HCT116 (cell line): ENCODE data around the gene HNRNPL. TPM values are rescaled to one million over a fixed set of nuclear protein-coding genes. Genes with fewer than 3 reads are reported as not detected.

Source experiments
- ATAC-seq: fragments of 200-7000 bp; cut with Tn5 transposase; 2 replicates; pipeline ENCODE4 v1.9.1; 2020; ENCODE audit warnings: mild to moderate bottlenecking, moderate library complexity
- BruUV-seq: library from RNA; stranded (reverse); fragments of 400-500 nt; replicated peaks from 2 replicates; lab custom pipeline; 2021; lab: Mats Ljungman, UMichigan
- CTCF ChIA-PET: fragments of 300-600 bp; sonication (Branson Sonifier 250); formaldehyde crosslinking; loops from one replicate; lab custom pipeline; 2021; ENCODE audit warnings: antibody characterized with exemption; lab: Charles Lee
- POLR2A ChIA-PET: fragments of 300-600, 350-600 bp; sonication (Branson Sonifier 250); formaldehyde crosslinking; loops from one replicate; lab custom pipeline; 2021; ENCODE audit warnings: antibody characterized with exemption; lab: Charles Lee
- RAD21 ChIA-PET, 2 experiments: fragments of 300-600 bp; sonication (Branson Sonifier 250); formaldehyde crosslinking; loops; one replicate each; lab custom pipeline; 2023; ENCODE audit warnings: low total read pairs in 2 of 2; ENCODE audit not compliant: uncharacterized antibody in 2 of 2, unreplicated experiment in 2 of 2, low non-redundant PET in 1 of 2; lab: Charles Lee
- DNase-seq: peaks from one replicate; pipeline ENCODE4 v3.0.0-alpha.2; 2010; ENCODE audit warnings: low read depth, low spot score
- H2AFZ ChIP-seq: fragments of 200-600 bp; shearing (Covaris generic), sonication (generic); 2 replicates; pipeline ENCODE4 v1.6.1; 2017; ENCODE audit warnings: low read depth, mixed run types, mixed read lengths, antibody characterized with exemption, low read length; ENCODE audit not compliant: poor library complexity, severe bottlenecking
- H3K27ac ChIP-seq: 2 replicates; pipeline ENCODE4 v1.5.1; 2012; ENCODE audit warnings: low read depth, low read length
- H3K27me3 ChIP-seq: fragments of 200-600 bp; sonication (generic); 2 replicates; pipeline ENCODE4 v1.6.1; 2016; ENCODE audit warnings: mixed run types, low read length, mixed read lengths; ENCODE audit not compliant: insufficient read depth
- H3K36me3 ChIP-seq, 2 experiments: fragments of 200-500 bp in 1 of 2; fragments of 200-600 bp in 1 of 2; sonication (Bioruptor generic) in 1 of 2; sonication (generic) in 1 of 2; 2 replicates each; pipeline versions ENCODE4 v1.5.1 to v1.6.1; 2014 to 2016; ENCODE audit warnings: low read length in 2 of 2, inconsistent platforms in 1 of 2, mixed read lengths in 1 of 2, mixed run types in 1 of 2; ENCODE audit not compliant: insufficient read depth in 2 of 2, control insufficient read depth in 1 of 2
- H3K4me1 ChIP-seq, 2 experiments: fragments of 200-600 bp in 1 of 2; sonication (generic) in 1 of 2; 2 replicates each; pipeline versions ENCODE4 v1.5.1 to v1.6.1; 2012 to 2017; ENCODE audit warnings: low read length in 2 of 2, inconsistent platforms in 1 of 2, mild to moderate bottlenecking in 1 of 2, mixed read lengths in 1 of 2, mixed run types in 1 of 2, moderate library complexity in 1 of 2; ENCODE audit not compliant: insufficient read depth in 2 of 2, control insufficient read depth in 1 of 2
- H3K4me2 ChIP-seq: fragments of 200-600 bp; sonication (generic); 2 replicates; pipeline ENCODE4 v1.6.1; 2017; ENCODE audit warnings: mixed run types, low read length, mixed read lengths
- H3K4me3 ChIP-seq, 2 experiments: fragments of 200-600 bp in 1 of 2; sonication (generic) in 1 of 2; replicated peaks in 1 of 2; 2 replicates each; pipeline ENCODE4 v1.5.1; 2011 to 2016; ENCODE audit warnings: low read length in 2 of 2, control low read depth in 1 of 2, low read depth in 1 of 2, mild to moderate bottlenecking in 1 of 2, mixed read lengths in 1 of 2, mixed run types in 1 of 2
- H3K79me2 ChIP-seq: fragments of 200-600 bp; sonication (generic); 2 replicates; pipeline ENCODE4 v1.6.1; 2017; ENCODE audit warnings: mild to moderate bottlenecking, mixed run types, low read length, moderate library complexity, mixed read lengths; ENCODE audit not compliant: insufficient read depth
- H3K9ac ChIP-seq: fragments of 200-600 bp; sonication (generic); 2 replicates; pipeline ENCODE4 v1.6.1; 2016; ENCODE audit warnings: low read length, mixed read lengths
- H3K9me2 ChIP-seq: fragments of 200-600 bp; sonication (generic), shearing (Covaris generic); 2 replicates; pipeline ENCODE4 v1.6.1; 2017; ENCODE audit warnings: mixed run types, mild to moderate bottlenecking, moderate library complexity; ENCODE audit not compliant: insufficient read depth
- H3K9me3 ChIP-seq, 2 experiments: fragments of 200-500 bp in 1 of 2; fragments of 200-600 bp in 1 of 2; sonication (Bioruptor generic) in 1 of 2; sonication (generic) in 1 of 2; 2 replicates each; pipeline ENCODE4 v1.6.1; 2014 to 2017; ENCODE audit warnings: low read length in 2 of 2, mixed read lengths in 2 of 2, inconsistent platforms in 1 of 2, low read depth in 1 of 2, mild to moderate bottlenecking in 1 of 2, mixed run types in 1 of 2, moderate library complexity in 1 of 2; ENCODE audit not compliant: control insufficient read depth in 1 of 2, insufficient read depth in 1 of 2
- H4K20me1 ChIP-seq: fragments of 200-600 bp; sonication (generic), shearing (Covaris generic); 2 replicates; pipeline ENCODE4 v1.6.1; 2017; ENCODE audit warnings: mixed run types, mild to moderate bottlenecking, moderate library complexity; ENCODE audit not compliant: insufficient read depth
- JUND ChIP-seq: IDR thresholded peaks from 2 replicates; pipeline ENCODE4 v1.6.1; 2012
- MAX ChIP-seq: IDR thresholded peaks from 2 replicates; pipeline ENCODE4 v1.6.1; 2012
- RAD21 ChIP-seq: IDR thresholded peaks from 2 replicates; pipeline ENCODE4 v1.6.1; 2012; ENCODE audit warnings: low read depth, mild to moderate bottlenecking
- SIN3A ChIP-seq: IDR thresholded peaks from 2 replicates; pipeline ENCODE4 v1.6.1; 2012; ENCODE audit warnings: low read depth
- intact Hi-C: fragments of 100-400 bp; cut with micrococcal nuclease; formaldehyde crosslinking; loops from 2 replicates; pipeline ENCODE4 v1.10.0; 2022
- total RNA-seq: library from RNA; stranded (reverse); gene quantifications from one replicate; pipeline ENCODE4 v1.2.1, GENCODE V29; 2021; ENCODE audit not compliant: unreplicated experiment

HNRNPL gene
- total RNA-seq, 1 experiment from 2014 or later, result 551 TPM

GRCh38 chr19:38836983-38837626 lies 12.7 kb downstream of the HNRNPL start:
- Histone ChIP-seq H3K27me3 (no peaks in the 10 kb centered on the region), H2AFZ (no peak overlapping the region), H3K36me3 (peaks cover 46 to 58% of the 10 kb centered on the region in 2 experiments), H3K27ac (peak overlapping the region; percentile 15), H3K9me2 (no peaks in the 10 kb centered on the region), H3K4me3 (no peak overlapping the region), H3K9me3 (no peaks in the 10 kb centered on the region), H4K20me1 (peaks cover 15% of the 10 kb centered on the region; the same call in 1 of the 2 replicates), H3K4me2 (no peak overlapping the region), H3K9ac (no peak overlapping the region), H3K79me2 (peaks cover 25% of the 10 kb centered on the region), H3K4me1 (peaks cover 1 to 30% of the 10 kb centered on the region in 2 experiments; a peak in 3 of 4 replicates)
- TF ChIP-seq RAD21 (no peak), SIN3A (0 out of 2 replicates have a peak, but pooled peaks have one; percentile 26)
- intact Hi-C loops, result no loop called here
- ChIA-PET RAD21 (no interaction called here), POLR2A (interaction anchor here (2.4 to 3.0 kb wide), 2 partner anchors 12 to 14 kb away, joined by 10 to 16 read pairs; no protein-coding TSS in a partner anchor), CTCF (interaction anchor here (0.9 to 1.4 kb wide), 3 partner anchors 68 to 434 kb away, joined by 3 to 4 read pairs (median 4); partner anchors contain the start of gene FAM98C)
- ATAC-seq (no peak), DNase-seq (no peak)
- TSS peak; percentile 4 for BruUV-seq

GRCh38 chr19:38836159-38836982 lies 13.4 kb downstream of the HNRNPL start:
- Histone ChIP-seq H3K9me2 (no peaks in the 10 kb centered on the region), H3K4me1 (peaks cover 2 to 33% of the 10 kb centered on the region in 2 experiments; a peak in 3 of 4 replicates), H3K27ac (peak overlapping the region; percentile 15; the same call in 1 of the 2 replicates), H2AFZ (no peak overlapping the region), H3K79me2 (peaks cover 20% of the 10 kb centered on the region), H4K20me1 (peaks cover 11% of the 10 kb centered on the region; the same call in 1 of the 2 replicates), H3K9me3 (no peaks in the 10 kb centered on the region), H3K27me3 (no peaks in the 10 kb centered on the region), H3K4me2 (no peak overlapping the region), H3K9ac (no peak overlapping the region), H3K4me3 (no peak overlapping the region), H3K36me3 (peaks cover 39 to 51% of the 10 kb centered on the region in 2 experiments)
- ChIA-PET POLR2A (interaction anchor here (2.2 kb wide), 1 partner anchor 13 kb away, joined by 7 read pairs; no protein-coding TSS in a partner anchor), RAD21 (no interaction called here), CTCF (no interaction called here)
- no peak for ATAC-seq
- no peak for DNase-seq
- intact Hi-C loops, result no loop called here
- TF ChIP-seq MAX (no peak), JUND (peak; percentile 12; the same call in 1 of the 2 replicates), SIN3A (0 out of 2 replicates have a peak, but pooled peaks have one; percentile 5)
- no TSS peak for BruUV-seq
